Thoracic aorta (tissue), 2 donors: ENCODE results near the gene DHCR7. TPM values are rescaled to one million over a fixed set of nuclear protein-coding genes. Genes with fewer than 3 reads are reported as not detected.

Experiments used
- ATAC-seq: fragments of 150-250 bp; one replicate; pipeline ENCODE4 v1.8.0; 2017; ENCODE audit warnings: low read depth; ENCODE audit not compliant: insufficient number of reproducible peaks, low FRiP score
- DNase-seq: peaks from one replicate; pipeline ENCODE4 v3.0.0-alpha.2; 2020; ENCODE audit warnings: low spot score
- H3K27ac ChIP-seq, 2 donors: fragments of 200-600 bp; sonication (generic); 1 replicate in 1 of 2; 2 replicates in 1 of 2; pipeline ENCODE4 v1.5.1; 2016; ENCODE audit warnings: mild to moderate bottlenecking in 2 of 2, moderate library complexity in 2 of 2
- H3K27me3 ChIP-seq: fragments of 200-600 bp; sonication (generic); replicated peaks from 2 replicates; pipeline ENCODE4 v1.6.0; 2016; ENCODE audit warnings: mild to moderate bottlenecking; ENCODE audit not compliant: insufficient read depth
- H3K36me3 ChIP-seq: fragments of 200-600 bp; sonication (generic); one replicate; pipeline ENCODE4 v1.5.1; 2016
- H3K4me1 ChIP-seq, 2 donors: fragments of 200-600 bp; sonication (generic); 1 replicate in 1 of 2; 2 replicates in 1 of 2; pipeline versions ENCODE4 v1.5.1 to v1.6.0; 2016; ENCODE audit warnings: low read depth in 2 of 2, mild to moderate bottlenecking in 1 of 2; ENCODE audit not compliant: control insufficient read depth in 1 of 2
- H3K4me3 ChIP-seq: fragments of 200-600 bp; sonication (generic); 2 replicates; pipeline ENCODE4 v1.5.1; 2016; ENCODE audit warnings: mild to moderate bottlenecking
- H3K9me3 ChIP-seq: fragments of 200-600 bp; sonication (generic); 2 replicates; pipeline ENCODE4 v1.5.1; 2016
- CTCF ChIP-seq: fragments of 200-600 bp; sonication (generic); IDR thresholded peaks from one replicate; pipeline ENCODE4 v1.5.1; 2019; ENCODE audit warnings: antibody characterized with exemption
- total RNA-seq, 2 donors: library from RNA; depleted of rRNA; stranded (reverse); fragments of >200 nt; gene quantifications; one replicate each; pipeline versions ENCODE4 v1.1.0 to v1.2.3, GENCODE V29; 2016

DHCR7 gene
- total RNA-seq, 2 donors from 2014 or later = 6.6 to 17.6 TPM

- Histone ChIP-seq H3K27ac (no peak overlapping the region), H3K36me3 (peaks cover 32% of the 10 kb centered on the region), H3K9me3 (no peaks in the 10 kb centered on the region), H3K4me1 (no peaks in the 10 kb centered on the region), H3K4me3 (no peak overlapping the region), H3K27me3 (no peaks in the 10 kb centered on the region)
- no peak for ATAC-seq
- no peak for TF ChIP-seq CTCF
- no peak for DNase-seq
These were observed 16.9 kb upstream of the DHCR7 start for GRCh38 chr11:71465054-71465453.

- no peak for ATAC-seq
- Histone ChIP-seq H3K27ac (no peak overlapping the region), H3K9me3 (no peaks in the 10 kb centered on the region), H3K36me3 (peaks cover 47% of the 10 kb centered on the region), H3K4me1 (no peaks in the 10 kb centered on the region), H3K4me3 (no peak overlapping the region), H3K27me3 (no peaks in the 10 kb centered on the region)
- DNase-seq = no peak
- TF ChIP-seq CTCF = no peak
These were observed 15.4 kb upstream of the DHCR7 start for GRCh38 chr11:71463331-71464211.

- no peak for DNase-seq
- peaks cover 55% of the 10 kb centered on the region for H3K36me3 ChIP-seq
These were observed 14.5 kb upstream of the DHCR7 start for GRCh38 chr11:71462726-71463125.

GRCh38 chr11:71461696-71462095, 13.5 kb upstream of the DHCR7 start:
- DNase-seq (no peak), ATAC-seq (no peak)
- Histone ChIP-seq H3K4me1 (no peaks in the 10 kb centered on the region), H3K36me3 (peaks cover 66% of the 10 kb centered on the region), H3K27ac (no peak overlapping the region), H3K27me3 (no peaks in the 10 kb centered on the region), H3K9me3 (no peaks in the 10 kb centered on the region), H3K4me3 (no peak overlapping the region)
- TF ChIP-seq CTCF = no peak

More at GRCh38 chr11:71462726-71463125, 14.5 kb upstream of the DHCR7 start:
- no peaks in the 10 kb centered on the region for H3K4me1 ChIP-seq
- ATAC-seq = no peak
- H3K9me3 ChIP-seq = no peaks in the 10 kb centered on the region
- no peak overlapping the region for H3K4me3 ChIP-seq
- no peak overlapping the region for H3K27ac ChIP-seq
- TF ChIP-seq CTCF = no peak
- H3K27me3 ChIP-seq = no peaks in the 10 kb centered on the region

- no peak for ATAC-seq
- Histone ChIP-seq H3K36me3 (peaks cover 76% of the 10 kb centered on the region), H3K27ac (no peak overlapping the region), H3K4me1 (peaks cover 0 to under 1% of the 10 kb centered on the region in 2 donors), H3K4me3 (no peak overlapping the region), H3K9me3 (no peaks in the 10 kb centered on the region), H3K27me3 (no peaks in the 10 kb centered on the region)
- no peak for TF ChIP-seq CTCF
- DNase-seq = no peak
These were observed 11.7 kb upstream of the DHCR7 start for GRCh38 chr11:71459767-71460320.
